H9 (cell line): ENCODE data around the gene RAB11A. TPM values are rescaled to one million over a fixed set of nuclear protein-coding genes. Genes with fewer than 3 reads are reported as not detected.

Experiments used
- DNase-seq: peaks from one replicate; pipeline ENCODE4 v3.0.0-alpha.2; 2017
- H2AFZ ChIP-seq: one replicate; pipeline ENCODE4 v1.6.1; 2013; ENCODE audit warnings: mild to moderate bottlenecking, low read length, control low read depth, moderate library complexity
- H2AK5ac ChIP-seq: 2 replicates; pipeline ENCODE4 v1.6.1; 2013; ENCODE audit warnings: low read length, control low read depth, mixed read lengths; ENCODE audit not compliant: insufficient read length
- H2BK120ac ChIP-seq: one replicate; pipeline ENCODE4 v1.6.1; 2013; ENCODE audit warnings: low read depth, mild to moderate bottlenecking, low read length, control low read depth, inconsistent platforms; ENCODE audit not compliant: poor library complexity, severe bottlenecking
- H2BK12ac ChIP-seq: 2 replicates; pipeline ENCODE4 v1.6.1; 2013; ENCODE audit warnings: low read length, control low read depth, mixed read lengths, low read depth; ENCODE audit not compliant: insufficient read length
- H2BK15ac ChIP-seq: 2 replicates; pipeline ENCODE4 v1.6.1; 2013; ENCODE audit warnings: low read depth, low read length, control low read depth
- H2BK20ac ChIP-seq: one replicate; pipeline ENCODE4 v1.6.1; 2013; ENCODE audit warnings: low read depth, mild to moderate bottlenecking, low read length, control low read depth, inconsistent platforms; ENCODE audit not compliant: poor library complexity, severe bottlenecking
- H2BK5ac ChIP-seq: 2 replicates; pipeline ENCODE4 v1.6.1; 2013; ENCODE audit warnings: low read length, control low read depth, mixed read lengths; ENCODE audit not compliant: insufficient read length
- H3K14ac ChIP-seq: 2 replicates; pipeline ENCODE4 v1.6.1; 2013; ENCODE audit warnings: low read length, control low read depth; ENCODE audit not compliant: insufficient read depth
- H3K18ac ChIP-seq: 2 replicates; pipeline ENCODE4 v1.6.1; 2013; ENCODE audit warnings: low read depth, mild to moderate bottlenecking, mixed read lengths, low read length, control low read depth; ENCODE audit not compliant: insufficient read length
- H3K23ac ChIP-seq: 2 replicates; pipeline ENCODE4 v1.6.1; 2013; ENCODE audit warnings: low read length, control low read depth, mixed read lengths, low read depth; ENCODE audit not compliant: insufficient read length
- H3K23me2 ChIP-seq: 2 replicates; pipeline ENCODE4 v1.6.1; 2013; ENCODE audit warnings: low read depth, mild to moderate bottlenecking, mixed read lengths, low read length, control low read depth; ENCODE audit not compliant: insufficient read length, poor library complexity, severe bottlenecking
- H3K27ac ChIP-seq: 2 replicates; pipeline ENCODE4 v1.5.1; 2013; ENCODE audit warnings: low read length, control low read depth, mixed read lengths, low read depth; ENCODE audit not compliant: insufficient read length
- H3K27me3 ChIP-seq: 2 replicates; pipeline ENCODE4 v1.6.1; 2013; ENCODE audit warnings: low read length, control low read depth, inconsistent platforms; ENCODE audit not compliant: insufficient read depth
- H3K4ac ChIP-seq: 2 replicates; pipeline ENCODE4 v1.6.1; 2013; ENCODE audit warnings: low read depth, mild to moderate bottlenecking, control low read depth, inconsistent platforms, low read length, moderate library complexity
- H3K4me1 ChIP-seq: 2 replicates; pipeline ENCODE4 v1.6.1; 2013; ENCODE audit warnings: low read length, control low read depth, inconsistent platforms; ENCODE audit not compliant: insufficient read depth
- H3K4me2 ChIP-seq: 2 replicates; pipeline ENCODE4 v1.6.1; 2013; ENCODE audit warnings: low read length, control low read depth, mixed read lengths; ENCODE audit not compliant: insufficient read length, insufficient read depth
- H3K56ac ChIP-seq: 2 replicates; pipeline ENCODE4 v1.6.1; 2013; ENCODE audit warnings: low read depth, mild to moderate bottlenecking, mixed read lengths, low read length, control low read depth; ENCODE audit not compliant: insufficient read length
- H3K79me1 ChIP-seq: 2 replicates; pipeline ENCODE4 v1.6.1; 2013; ENCODE audit warnings: low read depth, mild to moderate bottlenecking, moderate library complexity, low read length, control low read depth, inconsistent platforms; ENCODE audit not compliant: insufficient read depth, poor library complexity, severe bottlenecking
- H3K79me2 ChIP-seq: 2 replicates; pipeline ENCODE4 v1.6.1; 2013; ENCODE audit warnings: low read length, control low read depth, inconsistent platforms; ENCODE audit not compliant: insufficient read depth
- H3K9ac ChIP-seq: 2 replicates; pipeline ENCODE4 v1.6.1; 2013; ENCODE audit warnings: low read length, control low read depth, mixed read lengths; ENCODE audit not compliant: insufficient read length; ENCODE audit errors: extremely low read depth
- H3K9me3 ChIP-seq: one replicate; pipeline ENCODE4 v1.6.1; 2013; ENCODE audit warnings: low read depth, low read length, inconsistent platforms; ENCODE audit not compliant: control insufficient read depth
- H3T11ph ChIP-seq: one replicate; pipeline ENCODE4 v1.6.1; 2013; ENCODE audit warnings: mild to moderate bottlenecking, low read length, control low read depth, inconsistent platforms
- H4K20me1 ChIP-seq: one replicate; pipeline ENCODE4 v1.6.1; 2013; ENCODE audit not compliant: control insufficient read depth, insufficient read length, insufficient read depth
- H4K5ac ChIP-seq: 2 replicates; pipeline ENCODE4 v1.6.1; 2013; ENCODE audit warnings: low read depth, mild to moderate bottlenecking, mixed read lengths, low read length, control low read depth; ENCODE audit not compliant: insufficient read length
- H4K8ac ChIP-seq: replicated peaks from 2 replicates; pipeline ENCODE4 v1.6.1; 2013; ENCODE audit warnings: low read length, control low read depth, mixed read lengths, low read depth; ENCODE audit not compliant: insufficient read length
- H4K91ac ChIP-seq: 2 replicates; pipeline ENCODE4 v1.6.1; 2013; ENCODE audit warnings: low read depth, mild to moderate bottlenecking, moderate library complexity, mixed read lengths, low read length, control low read depth; ENCODE audit not compliant: insufficient read length
- H3K27ac Mint-ChIP-seq, 3 experiments: 2 replicates in 2 of 3; 3 replicates in 1 of 3; pipeline ENCODE4 v1.8.0; 2020 to 2021; ENCODE audit warnings: mixed read lengths in 3 of 3, mild to moderate bottlenecking in 1 of 3, moderate library complexity in 1 of 3
- H3K27me3 Mint-ChIP-seq: 2 replicates; pipeline ENCODE4 v1.8.0; 2021; ENCODE audit warnings: low read depth, mild to moderate bottlenecking, moderate library complexity, mixed read lengths
- H3K36me3 Mint-ChIP-seq, 3 experiments: 2 replicates in 2 of 3; 3 replicates in 1 of 3; pipeline ENCODE4 v1.8.0; 2020 to 2021; ENCODE audit warnings: low read depth in 3 of 3, mixed read lengths in 3 of 3; ENCODE audit not compliant: insufficient read depth in 1 of 3
- H3K4me1 Mint-ChIP-seq, 2 experiments: 2 replicates each; pipeline ENCODE4 v1.8.0; 2020; ENCODE audit warnings: mixed read lengths in 2 of 2
- H3K4me3 Mint-ChIP-seq, 2 experiments: 2 replicates in 1 of 2; 3 replicates in 1 of 2; pipeline ENCODE4 v1.8.0; 2020 to 2021; ENCODE audit warnings: mild to moderate bottlenecking in 2 of 2, mixed read lengths in 2 of 2, moderate library complexity in 1 of 2
- H3K9me3 Mint-ChIP-seq, 2 experiments: 2 replicates in 1 of 2; 3 replicates in 1 of 2; pipeline ENCODE4 v1.8.0; 2020; ENCODE audit warnings: mild to moderate bottlenecking in 2 of 2, mixed read lengths in 2 of 2, moderate library complexity in 1 of 2
- whole genome bisulfite sequencing: extraction: QIAGEN DNeasy Blood & Tissue Kit; methylation state at CpG from one replicate; pipeline ENCODE4 v1.1.7; 2013; ENCODE audit warnings: missing lambda C conversion rate, low lambda C conversion rate, mixed read lengths; ENCODE audit not compliant: insufficient read length; ENCODE audit errors: extremely low coverage; 5-methylcytosine and 5-hydroxymethylcytosine counted together
- total RNA-seq: library from RNA; stranded (reverse); gene quantifications from 2 replicates; pipeline ENCODE4 v1.2.1, GENCODE V29; 2021
- TF ChIP-seq, protein P1 (sequence below): fragments of 200-600 bp; sonication (generic); conservative IDR thresholded peaks from 3 replicates; pipeline ENCODE4 v1.8.0; 2021; ENCODE audit warnings: antibody characterized with exemption, mild to moderate bottlenecking

RAB11A gene
- total RNA-seq, 1 experiment from 2014 or later, result 217 TPM

DNA sequence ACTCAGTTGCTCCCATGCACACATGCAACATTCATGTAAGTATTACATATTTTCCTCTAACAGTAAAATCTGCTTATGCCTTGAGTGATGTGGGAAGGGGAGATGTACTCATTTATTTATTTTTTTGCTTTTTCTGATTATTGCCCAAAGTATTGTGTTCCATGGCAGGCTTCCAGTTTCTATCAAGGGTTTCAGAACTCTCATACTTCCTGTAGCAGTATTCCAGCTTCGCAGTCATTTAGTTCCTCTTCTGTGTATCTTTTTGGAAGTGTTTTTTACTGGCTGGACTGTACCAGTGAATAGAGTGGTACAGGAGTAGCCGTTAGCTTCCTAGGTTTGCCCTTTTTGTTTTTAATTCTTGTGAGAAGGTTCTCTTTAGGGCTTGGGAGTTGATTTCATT, 26.9 kb downstream of the RAB11A start:
- Histone ChIP-seq H4K8ac (no peak overlapping the region), H3K23ac (no peak overlapping the region), H3K23me2 (no peaks in the 10 kb centered on the region), H2BK5ac (no peak overlapping the region), H2AFZ (no peak overlapping the region), H3K4me2 (no peak overlapping the region), H3K14ac (no peak overlapping the region), H4K5ac (no peak overlapping the region), H2AK5ac (no peak overlapping the region), H3K18ac (no peak overlapping the region), H2BK20ac (no peak overlapping the region), H2BK120ac (no peak overlapping the region), H3K79me1 (peaks cover 3% of the 10 kb centered on the region), H4K91ac (no peak overlapping the region), H3K27ac (no peak overlapping the region), H2BK15ac (no peak overlapping the region), H3K79me2 (no peaks in the 10 kb centered on the region), H3K9ac (no peak overlapping the region), H3K27me3 (no peaks in the 10 kb centered on the region), H3K4me1 (no peaks in the 10 kb centered on the region), H3K56ac (no peak overlapping the region), H3K9me3 (no peaks in the 10 kb centered on the region), H3K4ac (no peak overlapping the region), H3T11ph (no peak overlapping the region), H2BK12ac (no peak overlapping the region), H4K20me1 (no peaks in the 10 kb centered on the region)
- Mint-ChIP-seq H3K27me3 (no peaks in the 10 kb centered on the region), H3K4me1 (peaks cover 0 to 3% of the 10 kb centered on the region in 2 experiments; a peak in 1 of 4 replicates), H3K9me3 (no peaks in the 10 kb centered on the region), H3K36me3 (peaks cover 13 to 26% (median 25%) of the 10 kb centered on the region in 3 experiments; a peak in 6 of 7 replicates), H3K27ac (no peak overlapping the region; a peak in 2 of 7 replicates), H3K4me3 (no peak overlapping the region)
- TF ChIP-seq, protein P1, sequence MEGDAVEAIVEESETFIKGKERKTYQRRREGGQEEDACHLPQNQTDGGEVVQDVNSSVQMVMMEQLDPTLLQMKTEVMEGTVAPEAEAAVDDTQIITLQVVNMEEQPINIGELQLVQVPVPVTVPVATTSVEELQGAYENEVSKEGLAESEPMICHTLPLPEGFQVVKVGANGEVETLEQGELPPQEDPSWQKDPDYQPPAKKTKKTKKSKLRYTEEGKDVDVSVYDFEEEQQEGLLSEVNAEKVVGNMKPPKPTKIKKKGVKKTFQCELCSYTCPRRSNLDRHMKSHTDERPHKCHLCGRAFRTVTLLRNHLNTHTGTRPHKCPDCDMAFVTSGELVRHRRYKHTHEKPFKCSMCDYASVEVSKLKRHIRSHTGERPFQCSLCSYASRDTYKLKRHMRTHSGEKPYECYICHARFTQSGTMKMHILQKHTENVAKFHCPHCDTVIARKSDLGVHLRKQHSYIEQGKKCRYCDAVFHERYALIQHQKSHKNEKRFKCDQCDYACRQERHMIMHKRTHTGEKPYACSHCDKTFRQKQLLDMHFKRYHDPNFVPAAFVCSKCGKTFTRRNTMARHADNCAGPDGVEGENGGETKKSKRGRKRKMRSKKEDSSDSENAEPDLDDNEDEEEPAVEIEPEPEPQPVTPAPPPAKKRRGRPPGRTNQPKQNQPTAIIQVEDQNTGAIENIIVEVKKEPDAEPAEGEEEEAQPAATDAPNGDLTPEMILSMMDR, result no peak
- no peak for DNase-seq
- WGBS, result no CpG with 5 or more reads among the region's 2 CpGs
